Umbilical cord (tissue), 2 donors: ENCODE data around the gene NECTIN2. TPM values are rescaled to one million over a fixed set of nuclear protein-coding genes. Genes with fewer than 3 reads are reported as not detected.
"Not testable (repeated sequence)": the region's sequence is repeated elsewhere in the genome, so short reads cannot be mapped to it uniquely, and the experiment has no call there.

ENCODE experiments used
- DNase-seq: peaks from one replicate; pipeline ENCODE4 v3.0.0-alpha.2; 2015; ENCODE audit warnings: low spot score
- total RNA-seq: library from RNA; depleted of rRNA; stranded (reverse); fragments of >200 nt; gene quantifications from one replicate; pipeline ENCODE4 v1.2.3, GENCODE V29; 2014; ENCODE audit warnings: low replicate concordance; ENCODE audit not compliant: insufficient read depth

NECTIN2 gene
- total RNA-seq, 1 donor from 2014 or later = 52.0 TPM

- peak; percentile 64 for DNase-seq
Measured at GRCh38 chr19:44905437-44906160, 59.5 kb downstream of the NECTIN2 start, which contains the start of gene APOE. Gene APOE (plus strand): TSS chr19:44905796. CDS start chr19:44906625, 829 bp downstream.

DNA sequence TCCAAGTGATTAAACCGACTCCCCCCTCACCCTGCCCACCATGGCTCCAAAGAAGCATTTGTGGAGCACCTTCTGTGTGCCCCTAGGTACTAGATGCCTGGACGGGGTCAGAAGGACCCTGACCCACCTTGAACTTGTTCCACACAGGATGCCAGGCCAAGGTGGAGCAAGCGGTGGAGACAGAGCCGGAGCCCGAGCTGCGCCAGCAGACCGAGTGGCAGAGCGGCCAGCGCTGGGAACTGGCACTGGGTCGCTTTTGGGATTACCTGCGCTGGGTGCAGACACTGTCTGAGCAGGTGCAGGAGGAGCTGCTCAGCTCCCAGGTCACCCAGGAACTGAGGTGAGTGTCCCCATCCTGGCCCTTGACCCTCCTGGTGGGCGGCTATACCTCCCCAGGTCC, 61.5 kb downstream of the NECTIN2 start:
- no peak for DNase-seq

GRCh38 chr19:44908074-44908835, 62.2 kb downstream of the NECTIN2 start:
- no peak for DNase-seq

DNA sequence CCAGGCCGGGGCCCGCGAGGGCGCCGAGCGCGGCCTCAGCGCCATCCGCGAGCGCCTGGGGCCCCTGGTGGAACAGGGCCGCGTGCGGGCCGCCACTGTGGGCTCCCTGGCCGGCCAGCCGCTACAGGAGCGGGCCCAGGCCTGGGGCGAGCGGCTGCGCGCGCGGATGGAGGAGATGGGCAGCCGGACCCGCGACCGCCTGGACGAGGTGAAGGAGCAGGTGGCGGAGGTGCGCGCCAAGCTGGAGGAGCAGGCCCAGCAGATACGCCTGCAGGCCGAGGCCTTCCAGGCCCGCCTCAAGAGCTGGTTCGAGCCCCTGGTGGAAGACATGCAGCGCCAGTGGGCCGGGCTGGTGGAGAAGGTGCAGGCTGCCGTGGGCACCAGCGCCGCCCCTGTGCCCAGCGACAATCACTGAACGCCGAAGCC, 62.8 kb downstream of the NECTIN2 start:
- no peak for DNase-seq

- DNase-seq = no peak
Measured at GRCh38 chr19:44909775-44910174, 63.7 kb downstream of the NECTIN2 start.

- not testable (repeated sequence) for DNase-seq
Measured at GRCh38 chr19:44911896-44912295, 65.8 kb downstream of the NECTIN2 start.

- peak; percentile 58 for DNase-seq
Measured at GRCh38 chr19:44912854-44913253, 66.8 kb downstream of the NECTIN2 start.

GRCh38 chr19:44913512-44914432, 67.7 kb downstream of the NECTIN2 start:
- DNase-seq = peak; percentile 37

DNA sequence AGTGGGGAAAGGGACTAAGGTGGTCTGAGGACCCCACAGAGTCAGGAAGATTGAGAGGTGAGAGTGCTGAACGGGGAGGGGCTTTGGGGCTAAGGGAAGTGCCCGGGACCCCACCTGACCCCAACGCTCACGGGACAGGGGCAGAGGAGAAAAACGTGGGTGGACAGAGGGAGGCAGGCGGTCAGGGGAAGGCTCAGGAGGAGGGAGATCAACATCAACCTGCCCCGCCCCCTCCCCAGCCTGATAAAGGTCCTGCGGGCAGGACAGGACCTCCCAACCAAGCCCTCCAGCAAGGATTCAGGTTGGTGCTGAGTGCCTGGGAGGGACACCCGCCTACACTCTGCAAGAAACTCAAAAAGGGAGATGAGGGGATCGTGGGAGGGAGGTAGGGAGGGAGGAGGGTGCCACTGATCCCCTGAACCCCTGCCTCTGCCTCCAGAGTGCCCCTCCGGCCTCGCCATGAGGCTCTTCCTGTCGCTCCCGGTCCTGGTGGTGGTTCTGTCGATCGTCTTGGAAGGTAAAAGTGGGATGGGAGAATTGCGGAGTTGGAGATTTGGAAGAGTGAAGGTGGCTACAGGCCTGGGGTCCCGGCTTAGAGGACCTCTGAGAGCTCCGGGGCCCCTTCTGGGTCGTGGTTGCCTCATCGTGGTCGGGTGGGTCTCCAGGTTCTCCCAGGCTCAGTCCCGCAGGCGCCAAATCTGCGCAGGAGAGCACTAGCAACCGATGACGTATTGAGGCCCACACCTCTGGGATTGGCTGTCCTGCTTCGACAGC, 68.5 kb downstream of the NECTIN2 start, which contains the start of gene APOC1:
APOC1 (plus strand) TSS at position 176 of the 774 bp plus-strand sequence; CDS start at position 460, 284 bp downstream.
- DNase-seq = peak; percentile 96

DNA sequence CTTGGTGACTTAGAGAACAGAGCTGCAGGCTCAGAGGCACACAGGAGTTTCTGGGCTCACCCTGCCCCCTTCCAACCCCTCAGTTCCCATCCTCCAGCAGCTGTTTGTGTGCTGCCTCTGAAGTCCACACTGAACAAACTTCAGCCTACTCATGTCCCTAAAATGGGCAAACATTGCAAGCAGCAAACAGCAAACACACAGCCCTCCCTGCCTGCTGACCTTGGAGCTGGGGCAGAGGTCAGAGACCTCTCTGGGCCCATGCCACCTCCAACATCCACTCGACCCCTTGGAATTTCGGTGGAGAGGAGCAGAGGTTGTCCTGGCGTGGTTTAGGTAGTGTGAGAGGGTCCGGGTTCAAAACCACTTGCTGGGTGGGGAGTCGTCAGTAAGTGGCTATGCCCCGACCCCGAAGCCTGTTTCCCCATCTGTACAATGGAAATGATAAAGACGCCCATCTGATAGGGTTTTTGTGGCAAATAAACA, 78.2 kb downstream of the NECTIN2 start:
- peak; percentile 14 for DNase-seq

DNA sequence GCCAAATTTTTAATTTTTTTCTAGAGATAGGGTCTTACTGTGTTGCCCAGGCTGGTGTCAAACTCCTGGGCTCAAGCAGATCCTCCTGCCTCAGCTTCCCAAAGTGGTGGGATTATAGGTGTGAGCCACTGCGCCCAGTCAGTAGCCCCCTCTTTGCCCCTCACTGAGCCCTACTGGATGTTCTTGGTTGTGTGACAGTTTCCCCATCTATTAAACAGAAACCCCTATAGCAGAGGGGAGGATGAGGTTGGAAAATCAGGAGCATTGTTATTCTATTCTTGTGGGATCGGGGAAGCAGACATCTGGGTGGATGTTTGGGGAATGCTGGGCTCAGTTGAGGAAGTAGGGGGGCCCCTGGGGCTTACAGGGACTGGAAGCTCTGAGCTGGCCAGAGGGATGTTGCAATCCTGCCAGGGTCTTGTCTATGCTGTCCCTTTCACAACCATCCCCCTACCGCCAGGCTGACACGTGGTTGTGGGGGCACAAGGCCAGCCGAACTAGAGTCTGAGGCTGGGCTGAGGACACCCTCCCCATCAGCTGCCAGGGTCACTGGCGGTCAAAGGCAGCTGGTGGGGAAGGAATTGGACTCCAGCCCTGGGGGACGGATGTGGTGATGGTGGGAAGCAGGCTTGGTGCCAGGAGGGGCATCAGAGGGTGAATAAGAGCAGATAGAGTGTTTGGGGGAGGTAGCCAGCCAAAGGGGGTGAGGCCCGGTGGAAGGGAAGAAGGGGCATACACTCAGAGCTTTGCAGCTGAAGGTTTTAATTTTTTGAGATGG, 79.2 kb downstream of the NECTIN2 start:
- peak; percentile 90 for DNase-seq

GRCh38 chr19:44926245-44927077, 80.4 kb downstream of the NECTIN2 start:
- peak; percentile 9 for DNase-seq

DNA sequence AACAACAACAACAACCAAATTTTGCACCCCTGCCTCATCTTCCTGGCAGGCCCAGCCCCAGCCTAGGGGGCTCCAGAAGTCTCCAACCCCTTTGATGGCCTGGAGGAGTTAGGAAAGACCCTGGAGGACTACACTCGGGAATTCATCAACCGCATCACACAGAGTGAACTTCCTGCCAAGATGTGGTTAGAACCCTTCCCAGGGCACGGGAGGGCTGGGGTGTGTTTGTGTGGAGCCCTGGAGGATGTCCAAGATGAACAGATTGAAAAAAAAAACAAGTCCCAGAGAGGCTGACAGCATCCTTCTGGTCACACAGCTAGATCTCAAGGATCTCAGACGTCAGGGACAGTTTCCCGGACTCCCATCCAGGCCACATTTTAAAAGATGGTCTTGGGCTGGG, 81.6 kb downstream of the NECTIN2 start:
- peak; percentile 36 for DNase-seq

- no peak for DNase-seq
Measured at GRCh38 chr19:44930088-44930487, 84.0 kb downstream of the NECTIN2 start.

DNA sequence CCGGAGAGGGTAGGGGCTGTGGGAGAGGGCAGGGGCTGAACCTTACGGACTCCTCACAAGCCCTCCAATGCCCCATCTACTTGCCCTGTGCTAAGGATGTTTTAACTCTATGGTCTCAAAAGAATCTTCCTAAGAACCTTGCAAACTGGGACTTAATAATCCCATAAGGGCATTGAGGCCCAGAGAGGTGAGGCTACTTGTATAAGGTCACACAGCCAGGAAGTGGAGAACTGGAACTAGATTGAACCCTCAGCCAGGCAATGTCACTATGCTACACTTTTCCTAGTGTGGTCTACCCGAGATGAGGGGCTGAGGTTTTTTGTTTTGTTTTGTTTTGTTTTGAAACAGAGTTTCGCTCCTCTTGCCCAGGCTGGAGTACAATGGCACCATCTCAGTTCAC, 85.4 kb downstream of the NECTIN2 start:
- DNase-seq = no peak
